Breast epithelium (tissue), 4 donors: ENCODE data around the gene MAPK8IP1. TPM values are rescaled to one million over a fixed set of nuclear protein-coding genes. Genes with fewer than 3 reads are reported as not detected.

Experiments
- DNase-seq, 2 donors: peaks; one replicate each; pipeline ENCODE4 v3.0.0-alpha.2; 2019; ENCODE audit warnings: low spot score in 2 of 2
- H3K27ac ChIP-seq, 2 donors: fragments of 200-600 bp; sonication (generic) in 1 of 2; one replicate each; pipeline ENCODE4 v1.5.1; 2016 to 2019; ENCODE audit warnings: mild to moderate bottlenecking in 1 of 2
- H3K27me3 ChIP-seq, 2 donors: fragments of 200-600 bp; sonication (generic) in 1 of 2; one replicate each; pipeline versions ENCODE4 v1.5.1 to v1.6.0; 2017 to 2019; ENCODE audit warnings: control low read depth in 1 of 2, mild to moderate bottlenecking in 1 of 2
- H3K36me3 ChIP-seq: fragments of 200-600 bp; one replicate; pipeline ENCODE4 v1.5.1; 2019
- H3K4me1 ChIP-seq, 2 donors: fragments of 200-600 bp; sonication (generic); one replicate each; pipeline ENCODE4 v1.5.1; 2016 to 2019; ENCODE audit warnings: control low read depth in 1 of 2
- H3K4me3 ChIP-seq, 3 donors: fragments of 200-600 bp; sonication (generic); 1 replicate in 2 of 3; 2 replicates in 1 of 3; pipeline ENCODE4 v1.5.1; 2016 to 2019; ENCODE audit warnings: mild to moderate bottlenecking in 3 of 3, moderate library complexity in 2 of 3
- H3K9me3 ChIP-seq, 2 donors: fragments of 200-600 bp; sonication (generic) in 1 of 2; one replicate each; pipeline ENCODE4 v1.5.1; 2016 to 2019; ENCODE audit warnings: control low read depth in 1 of 2
- POLR2A ChIP-seq: fragments of 450-650 bp; IDR thresholded peaks from one replicate; pipeline ENCODE4 v1.6.1; 2016; ENCODE audit warnings: antibody characterized with exemption, mild to moderate bottlenecking, moderate library complexity
- POLR2AphosphoS5 ChIP-seq, 3 donors: sonication (generic); formaldehyde crosslinking; IDR thresholded peaks; one replicate each; pipeline ENCODE4 v1.6.1; 2017; ENCODE audit warnings: antibody characterized with exemption in 3 of 3
- intact Hi-C: fragments of 100-400 bp; cut with DNase I; formaldehyde crosslinking; loops from one replicate; pipeline ENCODE4 v1.15.1; 2023; ENCODE audit warnings: low total_unique reads
- total RNA-seq, 3 donors: library from RNA; depleted of rRNA; stranded (reverse); fragments of >200 nt; gene quantifications; one replicate each; pipeline ENCODE4 v1.1.0, GENCODE V29; 2016
- TF ChIP-seq, protein P1 (sequence below), 3 donors: fragments of 450-650 bp; IDR thresholded peaks; one replicate each; pipeline ENCODE4 v1.5.1; 2016 to 2017; ENCODE audit warnings: antibody characterized with exemption in 3 of 3, mild to moderate bottlenecking in 3 of 3, moderate library complexity in 3 of 3

The MAPK8IP1 gene
- total RNA-seq, 3 donors from 2014 or later, result 5.4 to 7.2 (median 5.9) TPM

DNA sequence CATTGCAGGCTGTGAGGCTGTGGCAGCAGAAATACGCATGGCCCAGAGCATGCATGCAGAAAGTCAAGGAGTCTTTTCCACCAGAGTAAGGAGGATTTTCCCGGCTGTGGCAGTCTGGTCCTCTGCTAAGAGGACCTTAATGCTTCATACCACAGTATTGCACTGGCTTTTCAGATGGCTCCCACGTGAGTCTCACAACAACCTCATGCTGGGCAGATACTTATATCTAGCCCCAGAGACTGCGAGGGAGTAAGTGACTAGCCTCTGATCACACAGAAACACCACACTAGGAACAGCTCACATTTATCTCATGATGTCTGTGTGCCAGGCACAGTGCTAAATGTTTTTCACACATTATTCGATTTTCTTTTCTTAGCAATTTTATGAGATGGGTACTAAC, 30.1 kb upstream of the MAPK8IP1 start:
- peak overlapping the region; percentile 73 to 86 for H3K27ac ChIP-seq
- peaks cover 21 to 39% of the 10 kb centered on the region in 2 donors for H3K4me1 ChIP-seq
- H3K36me3 ChIP-seq, result no peaks in the 10 kb centered on the region
- no peaks in the 10 kb centered on the region for H3K27me3 ChIP-seq
- intact Hi-C loops, result no loop called here
- no peak for DNase-seq
- TF ChIP-seq POLR2A (no peak), POLR2AphosphoS5 (IDR thresholded peaks at IDR 0.05) (no peak)
- TF ChIP-seq, protein P1, sequence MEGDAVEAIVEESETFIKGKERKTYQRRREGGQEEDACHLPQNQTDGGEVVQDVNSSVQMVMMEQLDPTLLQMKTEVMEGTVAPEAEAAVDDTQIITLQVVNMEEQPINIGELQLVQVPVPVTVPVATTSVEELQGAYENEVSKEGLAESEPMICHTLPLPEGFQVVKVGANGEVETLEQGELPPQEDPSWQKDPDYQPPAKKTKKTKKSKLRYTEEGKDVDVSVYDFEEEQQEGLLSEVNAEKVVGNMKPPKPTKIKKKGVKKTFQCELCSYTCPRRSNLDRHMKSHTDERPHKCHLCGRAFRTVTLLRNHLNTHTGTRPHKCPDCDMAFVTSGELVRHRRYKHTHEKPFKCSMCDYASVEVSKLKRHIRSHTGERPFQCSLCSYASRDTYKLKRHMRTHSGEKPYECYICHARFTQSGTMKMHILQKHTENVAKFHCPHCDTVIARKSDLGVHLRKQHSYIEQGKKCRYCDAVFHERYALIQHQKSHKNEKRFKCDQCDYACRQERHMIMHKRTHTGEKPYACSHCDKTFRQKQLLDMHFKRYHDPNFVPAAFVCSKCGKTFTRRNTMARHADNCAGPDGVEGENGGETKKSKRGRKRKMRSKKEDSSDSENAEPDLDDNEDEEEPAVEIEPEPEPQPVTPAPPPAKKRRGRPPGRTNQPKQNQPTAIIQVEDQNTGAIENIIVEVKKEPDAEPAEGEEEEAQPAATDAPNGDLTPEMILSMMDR (IDR thresholded peaks at IDR 0.05), result no peak
- H3K9me3 ChIP-seq, result no peaks in the 10 kb centered on the region
- no peak overlapping the region for H3K4me3 ChIP-seq

DNA sequence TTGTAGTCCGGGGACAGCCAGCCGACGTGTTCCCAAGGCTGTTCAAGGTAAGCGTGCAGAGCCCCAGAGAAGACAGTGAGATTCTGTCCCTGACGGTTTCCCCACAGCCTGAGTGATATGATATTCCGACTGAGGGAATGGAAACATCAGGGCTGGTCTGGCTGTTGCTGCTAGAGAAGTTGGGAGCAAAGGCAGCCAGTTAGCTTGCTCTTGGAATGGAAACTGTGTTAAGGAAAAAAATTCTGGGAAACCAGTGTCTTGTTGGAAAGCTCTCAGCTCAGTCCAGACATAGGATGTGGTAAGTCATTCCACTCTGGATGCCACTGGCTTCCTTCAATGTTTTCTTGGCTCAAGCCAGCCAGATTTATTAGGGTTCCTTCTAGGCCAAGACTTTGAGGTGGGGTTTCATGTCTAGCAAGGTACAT, 29.4 kb upstream of the MAPK8IP1 start:
- DNase-seq, result no peak
- H3K27me3 ChIP-seq, result no peaks in the 10 kb centered on the region
- peak overlapping the region; percentile 73 to 86 for H3K27ac ChIP-seq
- H3K36me3 ChIP-seq, result no peaks in the 10 kb centered on the region
- H3K4me1 ChIP-seq, result peaks cover 21 to 36% of the 10 kb centered on the region in 2 donors
- intact Hi-C loops, result no loop called here
- H3K9me3 ChIP-seq, result no peaks in the 10 kb centered on the region
- TF ChIP-seq POLR2A, result no peak
- TF ChIP-seq, protein P1 (IDR thresholded peaks at IDR 0.05), result no peak
- peak in 1 of 3 donors; percentile 17 for TF ChIP-seq POLR2AphosphoS5 (IDR thresholded peaks at IDR 0.05)
- no peak overlapping the region for H3K4me3 ChIP-seq

DNA sequence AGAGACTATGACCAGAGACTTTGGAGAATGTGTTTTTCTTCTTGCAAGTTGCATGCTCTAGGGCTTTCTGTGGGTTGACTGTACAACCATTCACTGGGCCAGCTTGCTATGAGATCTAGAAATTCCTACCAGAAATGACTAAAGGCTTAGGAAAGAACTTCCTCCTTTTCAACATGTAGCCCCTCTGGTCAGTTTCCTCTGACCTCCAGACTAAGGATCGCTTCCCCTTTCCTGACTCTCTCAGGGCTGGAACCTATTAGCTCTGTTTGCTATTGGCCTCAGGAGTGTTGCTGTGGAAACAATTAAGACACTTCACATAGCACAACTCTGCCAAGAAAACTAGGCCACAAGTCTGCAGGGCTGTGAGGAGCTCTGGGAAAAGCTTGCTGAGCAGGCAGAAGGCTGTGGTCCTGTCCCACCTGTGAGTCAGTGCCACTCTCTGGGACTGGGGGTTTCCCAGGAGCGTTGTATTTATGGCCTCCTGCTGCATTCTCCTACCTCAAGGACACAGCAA, 27.4 kb upstream of the MAPK8IP1 start:
- TF ChIP-seq, protein P1 (IDR thresholded peaks at IDR 0.05), result no peak
- TF ChIP-seq POLR2AphosphoS5 (IDR thresholded peaks at IDR 0.05) (no peak), POLR2A (no peak)
- no peaks in the 10 kb centered on the region for H3K27me3 ChIP-seq
- no peaks in the 10 kb centered on the region for H3K9me3 ChIP-seq
- intact Hi-C loops, result no loop called here
- H3K36me3 ChIP-seq, result peaks cover 10% of the 10 kb centered on the region
- DNase-seq, result peak; percentile 61 to 67
- peaks cover 19 to 32% of the 10 kb centered on the region in 2 donors for H3K4me1 ChIP-seq
- H3K27ac ChIP-seq, result peak overlapping the region; percentile 86 to 87
- no peak overlapping the region for H3K4me3 ChIP-seq

DNA sequence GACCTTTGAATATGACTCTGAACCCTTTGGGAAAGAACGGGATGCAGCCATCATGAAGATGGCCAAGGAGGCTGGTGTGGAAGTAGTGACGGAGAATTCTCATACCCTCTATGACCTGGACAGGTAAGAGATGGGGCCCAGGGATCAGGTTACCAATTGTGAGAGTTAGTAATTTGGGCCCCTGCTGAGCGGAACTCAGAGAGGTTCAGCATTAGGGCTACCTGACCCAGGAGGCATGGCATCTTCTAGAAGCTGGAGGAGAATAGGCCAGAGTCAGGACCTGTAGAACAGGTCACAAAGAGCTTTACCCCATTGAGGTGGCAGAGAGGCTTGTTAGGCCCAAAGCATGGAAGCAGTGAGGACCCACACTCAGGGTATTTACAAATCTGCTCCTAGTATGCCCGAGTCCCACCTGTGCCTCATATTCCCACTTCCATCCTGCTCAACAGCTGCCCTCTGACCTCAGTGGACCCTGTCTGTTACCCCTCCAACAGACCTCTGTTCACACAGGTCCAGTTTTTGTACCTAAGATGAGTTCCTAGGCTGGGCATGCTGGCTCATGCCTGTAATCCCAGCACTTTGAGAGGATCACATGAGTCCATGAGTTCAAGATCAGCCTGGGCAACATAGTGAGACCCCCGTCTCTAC, 26.6 kb upstream of the MAPK8IP1 start:
- Histone ChIP-seq H3K4me1 (peaks cover 19 to 32% of the 10 kb centered on the region in 2 donors), H3K27me3 (no peaks in the 10 kb centered on the region), H3K9me3 (no peaks in the 10 kb centered on the region), H3K4me3 (peak overlapping the region in 1 of 3 donors; percentile 4), H3K36me3 (peaks cover 10% of the 10 kb centered on the region), H3K27ac (peak overlapping the region; percentile 86 to 87)
- no peak for TF ChIP-seq POLR2A
- no peak for TF ChIP-seq POLR2AphosphoS5 (IDR thresholded peaks at IDR 0.05)
- no peak for DNase-seq
- intact Hi-C loops, result no loop called here

DNA sequence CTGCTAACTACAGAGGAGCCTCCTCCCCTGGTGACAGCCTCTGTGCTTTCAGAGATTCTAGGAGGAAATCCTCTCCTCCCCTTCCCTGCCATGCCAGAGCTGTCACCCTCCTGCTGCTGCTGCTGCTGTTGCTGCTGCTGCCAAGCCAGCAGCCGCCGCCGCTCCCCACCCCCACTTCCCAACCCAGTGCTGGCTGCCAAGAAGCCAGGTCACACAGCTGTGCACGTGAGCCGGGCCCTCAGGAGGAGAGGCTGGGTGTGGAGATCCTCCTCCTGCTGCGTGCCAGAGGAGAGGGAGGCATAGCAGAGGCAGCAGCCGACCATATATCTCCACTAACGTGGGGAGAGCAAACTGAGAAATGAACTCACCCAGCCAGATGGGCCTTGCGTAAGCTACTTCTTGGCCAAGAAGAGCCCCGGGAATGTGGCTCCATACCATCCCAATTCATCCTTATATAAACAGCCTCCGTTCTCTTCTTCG, 25.8 kb upstream of the MAPK8IP1 start:
- H3K27ac ChIP-seq, result peak overlapping the region; percentile 86 to 87
- peak; percentile 89 to 93 for DNase-seq
- H3K27me3 ChIP-seq, result no peaks in the 10 kb centered on the region
- no peaks in the 10 kb centered on the region for H3K9me3 ChIP-seq
- H3K4me1 ChIP-seq, result peaks cover 19 to 32% of the 10 kb centered on the region in 2 donors
- peak overlapping the region in 1 of 3 donors; percentile 4 for H3K4me3 ChIP-seq
- no peak for TF ChIP-seq POLR2A
- TF ChIP-seq, protein P1 (IDR thresholded peaks at IDR 0.05), result no peak
- TF ChIP-seq POLR2AphosphoS5 (IDR thresholded peaks at IDR 0.05), result peak; percentile 85 to 89 (median 88)
- intact Hi-C loops, result no loop called here
- peaks cover 10% of the 10 kb centered on the region for H3K36me3 ChIP-seq
